Lower leg skin (tissue), 4 donors: ENCODE measurements around the gene NT5E. TPM values are rescaled to one million over a fixed set of nuclear protein-coding genes. Genes with fewer than 3 reads are reported as not detected.

Source experiments
- DNase-seq, 2 donors: peaks; one replicate each; pipeline ENCODE4 v3.0.0-alpha.2; 2019; ENCODE audit warnings: low spot score in 2 of 2
- H3K4me3 ChIP-seq: fragments of 200-600 bp; sonication (generic); 2 replicates; pipeline ENCODE4 v1.5.1; 2017; ENCODE audit warnings: mild to moderate bottlenecking, low read depth; ENCODE audit not compliant: poor library complexity, severe bottlenecking
- POLR2A ChIP-seq, 2 donors: fragments of 450-650 bp; IDR thresholded peaks; one replicate each; pipeline ENCODE4 v1.6.1; 2016 to 2017; ENCODE audit warnings: antibody characterized with exemption in 2 of 2, mild to moderate bottlenecking in 1 of 2, moderate library complexity in 1 of 2
- WGBS, 2 donors: methylation state at CpG; one replicate each; pipeline ENCODE4 v1.1.5; 2018; 5-methylcytosine and 5-hydroxymethylcytosine counted together
- intact Hi-C: fragments of 100-400 bp; cut with DNase I; formaldehyde crosslinking; loops from one replicate; pipeline ENCODE4 v1.15.0; 2023; ENCODE audit warnings: low total_unique reads
- total RNA-seq, 4 donors: library from RNA; depleted of rRNA; stranded (reverse); fragments of >200 nt; gene quantifications; one replicate each; pipeline ENCODE4 v1.1.0, GENCODE V29; 2016
- TF ChIP-seq, protein P1 (sequence below), 3 donors: fragments of 450-650 bp; IDR thresholded peaks; one replicate each; pipeline ENCODE4 v1.5.1; 2016; ENCODE audit warnings: antibody characterized with exemption in 3 of 3, mild to moderate bottlenecking in 3 of 3, moderate library complexity in 2 of 3

The NT5E gene
- total RNA-seq, 4 donors from 2014 or later, result 6.3 to 12.8 (median 9.2) TPM

DNA sequence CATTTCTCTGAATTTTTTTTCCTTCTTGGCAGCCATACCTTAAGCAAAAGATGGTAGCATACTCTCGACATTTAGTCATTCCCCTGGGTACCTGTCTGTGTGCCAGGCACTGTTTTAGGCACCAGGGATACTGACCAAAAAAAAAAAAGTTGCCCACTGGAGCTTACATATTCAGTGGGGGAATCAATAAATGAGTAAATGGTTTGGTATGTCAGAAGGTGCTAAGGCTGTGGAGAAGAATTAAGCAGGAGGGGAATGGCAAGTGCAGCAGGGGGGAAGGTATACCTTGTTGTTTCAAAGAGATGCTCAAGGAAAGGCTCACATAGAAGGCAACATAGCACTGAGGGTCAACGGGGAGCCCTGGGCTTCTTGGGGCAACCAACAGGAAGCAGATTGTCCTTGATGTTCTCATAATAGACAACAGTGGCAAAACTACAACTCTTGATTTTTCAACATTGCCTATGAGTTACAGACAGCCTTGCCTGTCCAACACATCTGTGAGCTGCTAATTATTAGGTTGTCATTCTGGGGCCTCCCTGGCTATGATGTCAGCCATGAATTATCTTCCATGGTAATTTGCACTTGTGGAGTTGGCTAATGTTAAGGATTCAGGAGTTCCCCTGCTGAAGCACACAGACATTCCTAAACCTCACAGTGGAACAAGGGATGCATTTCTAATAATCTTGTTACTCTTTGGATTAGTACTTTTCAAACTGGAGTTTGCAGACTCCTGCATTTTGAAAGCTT lies 19.6 kb downstream of the NT5E start:
- no peak overlapping the region for H3K4me3 ChIP-seq
- 60 to 63% methylated on average over 2 of the region's 2 CpGs for WGBS, 2 donors
- DNase-seq, result no peak
- TF ChIP-seq, protein P1, sequence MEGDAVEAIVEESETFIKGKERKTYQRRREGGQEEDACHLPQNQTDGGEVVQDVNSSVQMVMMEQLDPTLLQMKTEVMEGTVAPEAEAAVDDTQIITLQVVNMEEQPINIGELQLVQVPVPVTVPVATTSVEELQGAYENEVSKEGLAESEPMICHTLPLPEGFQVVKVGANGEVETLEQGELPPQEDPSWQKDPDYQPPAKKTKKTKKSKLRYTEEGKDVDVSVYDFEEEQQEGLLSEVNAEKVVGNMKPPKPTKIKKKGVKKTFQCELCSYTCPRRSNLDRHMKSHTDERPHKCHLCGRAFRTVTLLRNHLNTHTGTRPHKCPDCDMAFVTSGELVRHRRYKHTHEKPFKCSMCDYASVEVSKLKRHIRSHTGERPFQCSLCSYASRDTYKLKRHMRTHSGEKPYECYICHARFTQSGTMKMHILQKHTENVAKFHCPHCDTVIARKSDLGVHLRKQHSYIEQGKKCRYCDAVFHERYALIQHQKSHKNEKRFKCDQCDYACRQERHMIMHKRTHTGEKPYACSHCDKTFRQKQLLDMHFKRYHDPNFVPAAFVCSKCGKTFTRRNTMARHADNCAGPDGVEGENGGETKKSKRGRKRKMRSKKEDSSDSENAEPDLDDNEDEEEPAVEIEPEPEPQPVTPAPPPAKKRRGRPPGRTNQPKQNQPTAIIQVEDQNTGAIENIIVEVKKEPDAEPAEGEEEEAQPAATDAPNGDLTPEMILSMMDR (IDR thresholded peaks at IDR 0.05), result no peak
- TF ChIP-seq POLR2A (IDR thresholded peaks at IDR 0.05), result no peak
- intact Hi-C loops, result no loop called here

DNA sequence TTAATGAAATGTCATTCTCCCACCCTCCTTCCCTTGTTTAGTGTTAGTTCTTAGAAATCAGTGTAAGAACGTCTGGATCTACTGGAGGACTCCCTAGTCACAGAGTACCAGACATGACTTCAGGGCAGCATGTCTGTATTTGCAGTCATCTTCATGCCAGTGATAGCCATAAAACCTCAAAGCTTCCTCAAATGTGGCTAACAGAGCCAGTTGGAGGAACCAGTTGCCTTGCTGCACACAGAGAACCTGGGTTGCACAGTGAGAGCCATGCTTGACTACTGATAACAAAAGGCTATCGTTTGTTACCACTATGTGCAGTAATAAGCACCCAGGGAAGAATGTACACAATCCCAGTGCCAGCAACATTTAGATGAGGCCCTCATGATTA lies 20.1 kb downstream of the NT5E start:
- intact Hi-C loops, result no loop called here
- no peak for DNase-seq
- 58 to 63% methylated on average over 2 of the region's 2 CpGs for WGBS, 2 donors
- no peak for TF ChIP-seq POLR2A (IDR thresholded peaks at IDR 0.05)
- TF ChIP-seq, protein P1 (IDR thresholded peaks at IDR 0.05), result no peak
- no peak overlapping the region for H3K4me3 ChIP-seq

DNA sequence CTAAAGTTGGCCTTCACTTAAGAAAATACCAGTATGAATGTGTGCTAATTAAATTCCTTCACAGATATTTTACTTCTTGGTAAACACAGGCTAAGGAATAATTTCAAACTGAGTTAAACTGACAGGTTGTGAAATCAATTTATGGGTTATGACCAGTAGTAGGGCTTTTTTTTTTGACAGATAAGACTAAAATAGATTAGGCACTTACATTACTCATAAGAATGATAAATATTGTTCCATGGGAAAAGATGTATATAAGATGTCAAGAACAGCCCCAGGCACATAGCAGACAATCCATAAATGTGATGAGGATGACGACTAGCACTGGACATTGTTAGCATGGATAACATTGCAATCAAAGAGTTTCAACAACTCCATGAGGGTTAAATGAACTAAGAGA lies 22.9 kb downstream of the NT5E start:
- DNase-seq, result no peak
- WGBS, 2 donors, result 71 to 78% methylated on average over 1 of the region's 1 CpG
- H3K4me3 ChIP-seq, result no peak overlapping the region
- TF ChIP-seq, protein P1 (IDR thresholded peaks at IDR 0.05), result no peak
- TF ChIP-seq POLR2A (IDR thresholded peaks at IDR 0.05), result no peak
- intact Hi-C loops, result no loop called here

DNA sequence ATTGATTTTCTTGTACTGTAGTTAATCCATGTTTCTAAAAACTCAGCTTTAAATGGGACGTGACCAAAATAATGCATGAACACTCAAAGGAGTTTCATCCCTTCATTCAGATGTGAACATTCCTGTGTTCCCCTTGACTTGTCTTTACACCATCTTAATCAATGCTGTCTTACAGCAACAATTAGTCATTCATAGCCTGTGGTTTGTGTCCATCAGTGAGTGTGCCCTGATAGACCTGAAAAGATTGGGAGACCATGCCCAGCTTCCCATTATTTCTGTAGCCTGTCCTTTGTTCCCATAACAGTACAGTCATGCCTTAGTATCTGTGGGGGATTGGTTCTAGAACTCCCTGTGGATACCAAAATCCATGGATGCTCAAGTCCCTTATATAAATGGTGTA lies 23.9 kb downstream of the NT5E start:
- WGBS, 2 donors, result 94 to 97% methylated on average over 1 of the region's 1 CpG
- DNase-seq, result no peak
- intact Hi-C loops, result no loop called here
- no peak for TF ChIP-seq POLR2A (IDR thresholded peaks at IDR 0.05)
- TF ChIP-seq, protein P1 (IDR thresholded peaks at IDR 0.05), result no peak
- H3K4me3 ChIP-seq, result no peak overlapping the region

DNA sequence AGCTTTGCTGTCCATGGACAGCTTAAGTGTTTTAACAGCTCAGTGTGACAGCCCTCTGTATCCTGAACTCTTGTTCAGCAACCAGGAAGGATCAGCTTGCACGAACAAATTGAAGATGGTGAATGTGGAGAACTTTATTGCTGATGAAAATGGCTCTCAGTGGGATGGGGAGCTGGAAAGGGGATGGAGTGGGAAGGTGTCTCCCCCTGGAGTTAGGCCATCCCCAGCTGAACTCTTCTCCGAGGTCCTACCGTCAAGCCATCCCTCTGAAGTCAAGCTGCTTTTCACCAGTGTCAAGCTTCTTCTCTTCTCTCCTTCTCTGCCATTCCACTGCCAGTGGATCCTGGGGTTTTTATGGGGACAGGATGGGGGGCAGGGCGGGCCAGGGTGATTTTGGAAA lies 26.6 kb downstream of the NT5E start:
- 93 to 94% methylated on average over 4 of the region's 4 CpGs for WGBS, 2 donors
- no peak overlapping the region for H3K4me3 ChIP-seq
- TF ChIP-seq POLR2A (IDR thresholded peaks at IDR 0.05), result no peak
- TF ChIP-seq, protein P1 (IDR thresholded peaks at IDR 0.05), result no peak
- DNase-seq, result no peak
- intact Hi-C loops, result no loop called here

DNA sequence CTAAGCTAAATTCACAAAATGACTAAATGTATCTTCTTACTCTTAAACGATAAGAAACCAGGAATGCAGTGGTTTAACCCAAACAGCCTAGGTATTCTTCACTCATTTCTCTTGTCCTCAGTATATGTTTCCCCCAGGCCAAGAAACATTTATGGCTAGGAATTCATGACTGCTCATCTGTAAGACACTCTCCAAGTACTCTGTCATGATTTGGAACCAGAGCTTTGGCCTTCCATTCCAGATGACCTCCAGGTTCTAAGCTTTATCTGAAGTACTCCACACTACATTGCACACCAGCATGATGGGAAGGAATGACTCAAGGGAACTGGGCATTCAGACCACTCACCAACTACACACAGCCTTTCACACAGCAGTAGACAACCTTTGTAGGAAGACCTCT lies 29.3 kb downstream of the NT5E start:
- TF ChIP-seq POLR2A (IDR thresholded peaks at IDR 0.05), result no peak
- TF ChIP-seq, protein P1 (IDR thresholded peaks at IDR 0.05), result no peak

More for the DNA sequence above, 29.3 kb downstream of the NT5E start:
- intact Hi-C loops, result no loop called here
- WGBS, 2 donors, result 87 to 93% methylated on average over 1 of the region's 1 CpG
- DNase-seq, result no peak
- H3K4me3 ChIP-seq, result no peak overlapping the region
